Measurements from ENCODE around the gene CYP2W1. TPM values are rescaled to one million over a fixed set of nuclear protein-coding genes. Genes with fewer than 3 reads are reported as not detected.

Gene CYP2W1
- total RNA-seq, 1 experiment from 2014 or later = not detected

- H3K9me3 Mint-ChIP-seq (ENCODE audit: unreplicated experiment) = no peaks in the 10 kb centered on the region
- BruUV-seq (replicated peaks) = no TSS peak
- H3K4me1 Mint-ChIP-seq (ENCODE audit: insufficient read depth, unreplicated experiment) = peaks cover 17% of the 10 kb centered on the region
- TF ChIP-seq, protein P1, sequence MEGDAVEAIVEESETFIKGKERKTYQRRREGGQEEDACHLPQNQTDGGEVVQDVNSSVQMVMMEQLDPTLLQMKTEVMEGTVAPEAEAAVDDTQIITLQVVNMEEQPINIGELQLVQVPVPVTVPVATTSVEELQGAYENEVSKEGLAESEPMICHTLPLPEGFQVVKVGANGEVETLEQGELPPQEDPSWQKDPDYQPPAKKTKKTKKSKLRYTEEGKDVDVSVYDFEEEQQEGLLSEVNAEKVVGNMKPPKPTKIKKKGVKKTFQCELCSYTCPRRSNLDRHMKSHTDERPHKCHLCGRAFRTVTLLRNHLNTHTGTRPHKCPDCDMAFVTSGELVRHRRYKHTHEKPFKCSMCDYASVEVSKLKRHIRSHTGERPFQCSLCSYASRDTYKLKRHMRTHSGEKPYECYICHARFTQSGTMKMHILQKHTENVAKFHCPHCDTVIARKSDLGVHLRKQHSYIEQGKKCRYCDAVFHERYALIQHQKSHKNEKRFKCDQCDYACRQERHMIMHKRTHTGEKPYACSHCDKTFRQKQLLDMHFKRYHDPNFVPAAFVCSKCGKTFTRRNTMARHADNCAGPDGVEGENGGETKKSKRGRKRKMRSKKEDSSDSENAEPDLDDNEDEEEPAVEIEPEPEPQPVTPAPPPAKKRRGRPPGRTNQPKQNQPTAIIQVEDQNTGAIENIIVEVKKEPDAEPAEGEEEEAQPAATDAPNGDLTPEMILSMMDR (IDR thresholded peaks at IDR 0.05; ENCODE audit: unreplicated experiment) = no peak
- H3K36me3 Mint-ChIP-seq (ENCODE audit: insufficient read depth, unreplicated experiment) = peaks cover 30% of the 10 kb centered on the region
- CTCF ChIA-PET = interaction anchor here (0.6 to 1.2 kb wide), 2 partner anchors 34 to 35 kb away, joined by 3 read pairs; no protein-coding TSS in a partner anchor
- peak overlapping the region; percentile 75 for H3K4me3 Mint-ChIP-seq (ENCODE audit: unreplicated experiment)
- DNase-seq (ENCODE audit: unreplicated experiment) = no peak
- POLR2A ChIA-PET = interaction anchor here (0.7 to 1.6 kb wide), 3 partner anchors 17 to 133 kb away, joined by 4 to 5 read pairs (median 5); partner anchors contain the start of genes GPR146 and ZFAND2A
- intact Hi-C loops (cut with micrococcal nuclease) = loop anchor here (2.0 kb wide), 1 partner anchor 17 kb away; the partner anchor contains the start of gene GPR146
- H3K27me3 Mint-ChIP-seq (ENCODE audit: insufficient read depth, unreplicated experiment) = no peaks in the 10 kb centered on the region
- peak overlapping the region; percentile 23 for H3K27ac Mint-ChIP-seq (ENCODE audit: low read depth, unreplicated experiment)
Observed at GRCh38 chr7:1027242-1028043, 44.5 kb downstream of the CYP2W1 start.

DNA sequence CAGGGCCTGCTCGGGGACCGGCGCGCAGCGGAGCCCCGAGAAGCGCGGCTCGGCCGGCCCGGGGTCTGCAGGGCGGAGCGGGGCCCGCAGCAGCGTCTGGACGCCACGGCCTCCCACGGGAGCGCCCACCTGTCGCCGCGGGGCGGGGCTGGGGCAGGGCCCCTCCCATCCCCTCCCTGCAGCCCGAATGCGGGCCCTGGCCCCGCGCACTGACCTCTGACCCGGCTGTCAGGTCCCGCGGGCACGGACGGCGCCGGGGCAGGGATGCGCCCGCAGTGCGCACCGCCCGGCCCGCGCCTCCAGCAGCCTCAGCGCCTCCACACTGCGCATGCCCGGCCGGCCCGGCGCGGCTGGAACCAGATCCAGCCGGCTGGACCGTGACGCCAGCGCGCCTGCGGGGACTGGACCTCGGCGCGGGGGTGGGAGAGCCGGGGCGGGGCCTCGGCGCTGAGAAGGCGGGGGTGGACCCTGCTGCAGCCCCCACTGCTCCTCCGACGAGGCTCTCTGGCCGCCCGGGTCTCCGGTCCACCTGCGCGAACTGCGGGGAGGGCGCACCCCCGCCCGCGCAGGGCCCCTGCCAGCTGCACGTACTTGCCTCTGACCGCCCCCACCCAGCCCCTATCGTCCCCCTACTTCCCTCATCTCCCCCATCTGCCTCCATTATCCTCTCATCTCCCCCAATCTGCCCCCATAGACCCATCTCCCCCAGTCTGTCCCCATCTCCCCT lies 45.2 kb downstream of the CYP2W1 start:
- CTCF ChIA-PET = interaction anchor here (1.2 kb wide), 1 partner anchor 36 kb away, joined by 3 read pairs; no protein-coding TSS in a partner anchor
- Mint-ChIP-seq H3K4me3 (ENCODE audit: unreplicated experiment) (peak overlapping the region; percentile 75), H3K27me3 (ENCODE audit: insufficient read depth, unreplicated experiment) (no peaks in the 10 kb centered on the region), H3K9me3 (ENCODE audit: unreplicated experiment) (no peaks in the 10 kb centered on the region), H3K27ac (ENCODE audit: low read depth, unreplicated experiment) (peak overlapping the region; percentile 59), H3K4me1 (ENCODE audit: insufficient read depth, unreplicated experiment) (peaks cover 17% of the 10 kb centered on the region), H3K36me3 (ENCODE audit: insufficient read depth, unreplicated experiment) (peaks cover 24% of the 10 kb centered on the region)
- intact Hi-C loops (cut with micrococcal nuclease) = loop anchor here (2.0 kb wide), 1 partner anchor 17 kb away; the partner anchor contains the start of gene GPR146
- TF ChIP-seq, protein P1 (IDR thresholded peaks at IDR 0.05; ENCODE audit: unreplicated experiment) = no peak
- DNase-seq (ENCODE audit: unreplicated experiment) = peak; percentile 90
- BruUV-seq (replicated peaks) = no TSS peak
- POLR2A ChIA-PET = interaction anchor here (0.7 to 1.6 kb wide), 5 partner anchors 10 to 132 kb away, joined by 3 to 6 read pairs (median 4); partner anchors contain the start of genes GPR146 and ZFAND2A

DNA sequence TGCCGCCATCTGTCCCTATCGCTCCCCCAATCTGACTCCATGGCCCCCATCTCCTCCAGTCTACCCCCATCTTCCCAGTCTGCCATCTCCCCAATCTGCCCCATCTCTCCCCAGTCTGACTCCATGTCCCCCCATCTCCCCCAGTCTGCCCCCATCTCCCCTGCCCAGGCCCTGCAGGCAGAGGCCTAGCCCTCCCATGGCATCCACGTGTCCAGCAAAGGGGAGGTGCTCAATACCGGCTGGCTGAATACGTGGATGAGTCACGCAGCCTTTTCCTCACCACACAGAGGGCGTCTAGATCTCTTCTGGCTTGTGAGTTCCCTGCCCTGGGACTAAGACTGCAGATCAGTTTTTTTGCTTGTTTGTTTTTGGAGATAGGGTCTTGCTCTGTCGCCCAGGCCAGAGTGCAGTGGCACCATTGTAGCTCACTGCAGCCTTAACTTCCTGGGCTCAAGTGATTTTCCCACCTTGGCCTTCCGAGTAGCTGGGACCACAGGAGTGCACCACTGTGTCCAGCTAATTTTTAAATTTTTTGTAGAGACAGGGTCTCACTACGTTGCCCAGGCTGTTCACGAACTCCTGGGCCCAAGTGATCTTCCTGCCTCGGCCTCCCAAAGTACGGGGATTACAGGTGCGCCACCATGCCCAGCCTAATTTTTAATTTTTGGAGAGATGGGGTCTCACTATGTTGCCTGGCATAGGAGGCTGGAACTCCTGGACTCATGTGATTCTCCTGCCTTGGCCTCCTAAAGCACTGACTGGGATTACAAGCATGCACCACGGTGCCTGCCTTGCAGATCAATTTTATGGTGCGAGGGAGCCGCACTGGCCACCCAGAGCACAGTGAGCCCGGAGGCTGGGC lies 46.0 kb downstream of the CYP2W1 start:
- peaks cover 16% of the 10 kb centered on the region for H3K36me3 Mint-ChIP-seq (ENCODE audit: insufficient read depth, unreplicated experiment)
- POLR2A ChIA-PET = interaction anchor here (1.0 to 1.3 kb wide), 3 partner anchors 10 to 37 kb away, joined by 3 to 6 read pairs (median 4); no protein-coding TSS in a partner anchor
- peaks cover 17% of the 10 kb centered on the region for H3K4me1 Mint-ChIP-seq (ENCODE audit: insufficient read depth, unreplicated experiment)
- H3K4me3 Mint-ChIP-seq (ENCODE audit: unreplicated experiment) = peak overlapping the region; percentile 75
- TF ChIP-seq, protein P1 (IDR thresholded peaks at IDR 0.05; ENCODE audit: unreplicated experiment) = no peak
- H3K27ac Mint-ChIP-seq (ENCODE audit: low read depth, unreplicated experiment) = peak overlapping the region; percentile 59
- H3K9me3 Mint-ChIP-seq (ENCODE audit: unreplicated experiment) = no peaks in the 10 kb centered on the region
- DNase-seq (ENCODE audit: unreplicated experiment) = peak; percentile 96
- no peaks in the 10 kb centered on the region for H3K27me3 Mint-ChIP-seq (ENCODE audit: insufficient read depth, unreplicated experiment)
- BruUV-seq (replicated peaks) = no TSS peak
- intact Hi-C loops (cut with micrococcal nuclease) = loop anchor here (2.0 kb wide), 1 partner anchor 16 kb away; the partner anchor contains the start of gene GPR146
- CTCF ChIA-PET = interaction anchor here (0.7 to 1.2 kb wide), 3 partner anchors 32 to 119 kb away, joined by 3 to 5 read pairs (median 4); no protein-coding TSS in a partner anchor
